ENCODE data around the gene DLG2.

DLG2 gene

GRCh38 chr11:83480811-83481210, 2146.3 kb downstream of the DLG2 start:
- no peak overlapping the region for H3K9ac ChIP-seq (ENCODE audit: low read length)
- H3K27me3 ChIP-seq (ENCODE audit: insufficient read depth, low read length): no peaks in the 10 kb centered on the region
- no peaks in the 10 kb centered on the region for H3K9me2 ChIP-seq (ENCODE audit: low read depth, low read length)
- H3K27ac ChIP-seq (ENCODE audit: low read depth, low read length, poor library complexity, severe bottlenecking): no peak overlapping the region
- no peak overlapping the region for H3K4me3 ChIP-seq (ENCODE audit: low read depth, low read length, poor library complexity, severe bottlenecking)
- H4K20me1 ChIP-seq (ENCODE audit: insufficient read depth, low read length): no peaks in the 10 kb centered on the region
- no peaks in the 10 kb centered on the region for H3F3A ChIP-seq (ENCODE audit: insufficient read depth, low read length)
- H3K4me1 ChIP-seq (ENCODE audit: insufficient read depth, low read length, severe bottlenecking): no peaks in the 10 kb centered on the region
- no peak overlapping the region for H3K4me2 ChIP-seq (ENCODE audit: low read length)
- no peaks in the 10 kb centered on the region for H3K36me3 ChIP-seq (ENCODE audit: insufficient read depth, low read length)
- H3K79me2 ChIP-seq (ENCODE audit: insufficient read depth, low read length): no peaks in the 10 kb centered on the region
- H3K9me3 ChIP-seq (ENCODE audit: low read length): no peaks in the 10 kb centered on the region
- TF ChIP-seq CTCF (IDR thresholded peaks at IDR 0.05; ENCODE audit: low read length) (no peak), EZH2 (IDR thresholded peaks at IDR 0.05; ENCODE audit: borderline replicate concordance, low read length) (no peak)
- H2AFZ ChIP-seq (ENCODE audit: low read length): no peak overlapping the region

- Histone ChIP-seq H3F3A (ENCODE audit: insufficient read depth, low read length) (no peaks in the 10 kb centered on the region), H3K79me2 (ENCODE audit: insufficient read depth, low read length) (no peaks in the 10 kb centered on the region), H2AFZ (ENCODE audit: low read length) (no peak overlapping the region), H3K4me3 (ENCODE audit: low read depth, low read length, poor library complexity, severe bottlenecking) (no peak overlapping the region), H4K20me1 (ENCODE audit: insufficient read depth, low read length) (no peaks in the 10 kb centered on the region), H3K9me2 (ENCODE audit: low read depth, low read length) (no peaks in the 10 kb centered on the region), H3K9me3 (ENCODE audit: low read length) (no peaks in the 10 kb centered on the region), H3K9ac (ENCODE audit: low read length) (no peak overlapping the region), H3K36me3 (ENCODE audit: insufficient read depth, low read length) (no peaks in the 10 kb centered on the region), H3K4me1 (ENCODE audit: insufficient read depth, low read length, severe bottlenecking) (no peaks in the 10 kb centered on the region), H3K27me3 (ENCODE audit: insufficient read depth, low read length) (no peaks in the 10 kb centered on the region), H3K4me2 (ENCODE audit: low read length) (no peak overlapping the region), H3K27ac (ENCODE audit: low read depth, low read length, poor library complexity, severe bottlenecking) (no peak overlapping the region)
- TF ChIP-seq CTCF (IDR thresholded peaks at IDR 0.05; ENCODE audit: low read length) (no peak), EZH2 (IDR thresholded peaks at IDR 0.05; ENCODE audit: borderline replicate concordance, low read length) (no peak)
Observed at GRCh38 chr11:83480251-83480650, 2146.9 kb downstream of the DLG2 start.

DNA sequence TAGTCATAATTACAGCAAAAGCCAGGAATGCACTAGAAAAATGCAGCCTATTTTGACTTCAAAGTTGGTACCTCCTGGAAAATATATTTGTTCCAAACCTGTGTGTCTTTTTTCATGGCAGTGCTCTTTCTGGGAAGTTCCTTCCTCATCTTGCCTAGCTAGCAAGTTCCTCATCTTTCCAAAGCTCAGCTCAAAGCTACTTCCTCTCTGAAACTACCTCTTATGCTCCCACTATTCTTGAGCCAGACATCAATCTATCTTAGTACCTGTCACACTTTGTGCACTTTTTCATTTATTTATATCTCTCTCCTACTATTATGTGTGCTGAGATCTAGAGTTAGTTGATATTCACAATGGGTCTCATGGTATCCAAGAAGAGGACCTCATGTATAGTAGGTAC, 2149.4 kb downstream of the DLG2 start:
- H3K9me2 ChIP-seq (ENCODE audit: low read depth, low read length): no peaks in the 10 kb centered on the region
- no peaks in the 10 kb centered on the region for H3K4me1 ChIP-seq (ENCODE audit: insufficient read depth, low read length, severe bottlenecking)
- H3K27me3 ChIP-seq (ENCODE audit: insufficient read depth, low read length): no peaks in the 10 kb centered on the region
- H3K4me3 ChIP-seq (ENCODE audit: low read depth, low read length, poor library complexity, severe bottlenecking): no peak overlapping the region
- no peaks in the 10 kb centered on the region for H4K20me1 ChIP-seq (ENCODE audit: insufficient read depth, low read length)
- no peaks in the 10 kb centered on the region for H3K79me2 ChIP-seq (ENCODE audit: insufficient read depth, low read length)
- H3K9ac ChIP-seq (ENCODE audit: low read length): no peak overlapping the region
- TF ChIP-seq CTCF (IDR thresholded peaks at IDR 0.05; ENCODE audit: low read length) (no peak), EZH2 (IDR thresholded peaks at IDR 0.05; ENCODE audit: borderline replicate concordance, low read length) (no peak)
- H2AFZ ChIP-seq (ENCODE audit: low read length): no peak overlapping the region
- H3K36me3 ChIP-seq (ENCODE audit: insufficient read depth, low read length): no peaks in the 10 kb centered on the region
- H3F3A ChIP-seq (ENCODE audit: insufficient read depth, low read length): no peaks in the 10 kb centered on the region
- no peaks in the 10 kb centered on the region for H3K9me3 ChIP-seq (ENCODE audit: low read length)
- H3K4me2 ChIP-seq (ENCODE audit: low read length): no peak overlapping the region
- H3K27ac ChIP-seq (ENCODE audit: low read depth, low read length, poor library complexity, severe bottlenecking): no peak overlapping the region

All from OCI-LY1 (cell line).